ENCODE data around the gene EDC3. TPM values are rescaled to one million over a fixed set of nuclear protein-coding genes. Genes with fewer than 3 reads are reported as not detected.
"Not testable (repeated sequence)": the region's sequence is repeated elsewhere in the genome, so short reads cannot be mapped to it uniquely, and the experiment has no call there.

Gene EDC3
- total RNA-seq, 2 experiments from 2014 or later = 41.9 to 44.1 TPM

- intact Hi-C loops (cut with micrococcal nuclease) = no loop called here
- Mint-ChIP-seq H3K27ac (no peak overlapping the region), H3K36me3 (ENCODE audit: low read depth) (peaks cover 3% of the 10 kb centered on the region), H3K4me1 (ENCODE audit: low read depth) (peaks cover under 1% of the 10 kb centered on the region), H3K27me3 (peaks cover 29% of the 10 kb centered on the region), H3K9me3 (peaks cover 7% of the 10 kb centered on the region), H3K4me3 (no peak overlapping the region)
- POLR2A ChIA-PET = interaction anchor here (0.7 kb wide), 1 partner anchor 221 kb away, joined by 3 read pairs; no protein-coding TSS in a partner anchor
- DNase-seq (no peak), ATAC-seq (no peak)
- CTCF ChIA-PET = no interaction called here
- no peak for TF ChIP-seq CTCF (IDR thresholded peaks at IDR 0.05)
Measured at GRCh38 chr15:74732846-74733245, 37.0 kb upstream of the EDC3 start.

GRCh38 chr15:74730619-74731316 is 34.9 kb upstream of the EDC3 start:
- H3K4me1 Mint-ChIP-seq (ENCODE audit: low read depth) = peaks cover 7% of the 10 kb centered on the region
- CTCF ChIA-PET = interaction anchor here (1.2 to 1.3 kb wide), 2 partner anchors 41 to 96 kb away, joined by 3 to 5 read pairs; no protein-coding TSS in a partner anchor
- no peak overlapping the region for H3K4me3 Mint-ChIP-seq
- no peaks in the 10 kb centered on the region for H3K36me3 Mint-ChIP-seq (ENCODE audit: low read depth)
- intact Hi-C loops (cut with micrococcal nuclease) = no loop called here
- TF ChIP-seq CTCF (IDR thresholded peaks at IDR 0.05) = no peak
- H3K9me3 Mint-ChIP-seq = no peaks in the 10 kb centered on the region
- H3K27ac Mint-ChIP-seq = no peak overlapping the region
- no peak for DNase-seq
- POLR2A ChIA-PET = no interaction called here
- H3K27me3 Mint-ChIP-seq = peaks cover 30% of the 10 kb centered on the region
- no peak for ATAC-seq

- CTCF ChIA-PET = interaction anchor here (1.2 to 1.3 kb wide), 2 partner anchors 42 to 94 kb away, joined by 3 to 5 read pairs; no protein-coding TSS in a partner anchor
- DNase-seq; intact Hi-C loops (cut with micrococcal nuclease); H3K4me3 Mint-ChIP-seq; H3K36me3 Mint-ChIP-seq (ENCODE audit: low read depth); H3K9me3 Mint-ChIP-seq; ATAC-seq; H3K27ac Mint-ChIP-seq; POLR2A ChIA-PET; H3K4me1 Mint-ChIP-seq (ENCODE audit: low read depth): not testable (repeated sequence)
- H3K27me3 Mint-ChIP-seq = peaks cover 23% of the 10 kb centered on the region
Measured at GRCh38 chr15:74729372-74729771, 33.5 kb upstream of the EDC3 start.

GRCh38 chr15:74728699-74729098 is 32.9 kb upstream of the EDC3 start:
- peaks cover 25% of the 10 kb centered on the region for H3K27me3 Mint-ChIP-seq
- H3K27ac Mint-ChIP-seq, CTCF ChIA-PET: not testable (repeated sequence)

GRCh38 chr15:74727727-74728126 is 31.9 kb upstream of the EDC3 start:
- no peak for DNase-seq
- H3K4me1 Mint-ChIP-seq (ENCODE audit: low read depth) = peaks cover 9% of the 10 kb centered on the region
- CTCF ChIA-PET = interaction anchor here (1.6 to 1.7 kb wide), 2 partner anchors 45 to 96 kb away, joined by 3 to 4 read pairs; no protein-coding TSS in a partner anchor
- H3K27ac Mint-ChIP-seq = no peak overlapping the region
- intact Hi-C loops (cut with micrococcal nuclease) = no loop called here
- no peaks in the 10 kb centered on the region for H3K36me3 Mint-ChIP-seq (ENCODE audit: low read depth)
- H3K4me3 Mint-ChIP-seq = no peak overlapping the region
- TF ChIP-seq CTCF (IDR thresholded peaks at IDR 0.05) = no peak
- H3K9me3 Mint-ChIP-seq = no peaks in the 10 kb centered on the region
- POLR2A ChIA-PET = no interaction called here
- H3K27me3 Mint-ChIP-seq = peaks cover 21% of the 10 kb centered on the region
- ATAC-seq = no peak

More at GRCh38 chr15:74728699-74729098, 32.9 kb upstream of the EDC3 start:
- POLR2A ChIA-PET; H3K4me1 Mint-ChIP-seq (ENCODE audit: low read depth); H3K36me3 Mint-ChIP-seq (ENCODE audit: low read depth); intact Hi-C loops (cut with micrococcal nuclease); H3K9me3 Mint-ChIP-seq; ATAC-seq; DNase-seq; H3K4me3 Mint-ChIP-seq: not testable (repeated sequence)

GRCh38 chr15:74726774-74727164 is 30.9 kb upstream of the EDC3 start:
- H3K4me1 Mint-ChIP-seq (ENCODE audit: low read depth) = peaks cover 9% of the 10 kb centered on the region
- peak; percentile 15 for ATAC-seq
- no peaks in the 10 kb centered on the region for H3K36me3 Mint-ChIP-seq (ENCODE audit: low read depth)
- no peaks in the 10 kb centered on the region for H3K9me3 Mint-ChIP-seq
- intact Hi-C loops (cut with micrococcal nuclease) = no loop called here
- peak overlapping the region; percentile 71 for H3K4me3 Mint-ChIP-seq
- POLR2A ChIA-PET = interaction anchor here (0.9 to 1.1 kb wide), 2 partner anchors 8 to 115 kb away, joined by 3 read pairs; no protein-coding TSS in a partner anchor
- H3K27ac Mint-ChIP-seq = peak overlapping the region; percentile 9
- CTCF ChIA-PET = interaction anchor here (1.0 to 1.7 kb wide), 6 partner anchors 46 to 152 kb away, joined by 3 to 5 read pairs (median 4); no protein-coding TSS in a partner anchor
- TF ChIP-seq CTCF (IDR thresholded peaks at IDR 0.05) = no peak
- peak; percentile 36 for DNase-seq
- H3K27me3 Mint-ChIP-seq = peaks cover 19% of the 10 kb centered on the region
